ENCODE data around the gene ASCL2.
"Not testable (repeated sequence)": the region's sequence is repeated elsewhere in the genome, so short reads cannot be mapped to it uniquely, and the experiment has no call there.

ASCL2 gene

DNA sequence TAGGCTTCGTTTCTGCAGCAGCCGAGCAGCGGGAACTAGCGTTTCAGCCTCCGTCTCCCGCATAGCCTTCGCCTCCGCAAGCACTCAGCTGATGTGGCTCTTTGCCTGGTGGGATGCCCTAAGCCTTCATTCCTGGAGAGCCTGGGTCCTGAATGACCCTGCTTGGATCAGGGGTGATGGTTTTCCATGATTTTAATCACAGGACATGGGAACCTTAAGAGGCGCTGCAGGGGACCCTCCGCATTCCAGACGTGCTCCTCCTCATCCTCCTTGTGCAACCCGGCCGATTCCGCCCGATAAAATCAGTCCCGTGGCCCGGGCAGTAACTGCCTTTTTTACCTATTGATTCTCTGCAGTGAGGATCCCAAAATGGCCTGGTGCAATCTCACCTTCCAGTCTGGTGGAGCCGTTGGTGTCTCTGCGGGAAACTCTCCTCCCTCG is 23.2 kb upstream of the ASCL2 start:
- H3K4me3 ChIP-seq (ENCODE audit: control insufficient read depth, low read depth, low read length), result no peak overlapping the region
- DNase-seq (ENCODE audit: low read depth), result no peak
- TF ChIP-seq, protein P1, sequence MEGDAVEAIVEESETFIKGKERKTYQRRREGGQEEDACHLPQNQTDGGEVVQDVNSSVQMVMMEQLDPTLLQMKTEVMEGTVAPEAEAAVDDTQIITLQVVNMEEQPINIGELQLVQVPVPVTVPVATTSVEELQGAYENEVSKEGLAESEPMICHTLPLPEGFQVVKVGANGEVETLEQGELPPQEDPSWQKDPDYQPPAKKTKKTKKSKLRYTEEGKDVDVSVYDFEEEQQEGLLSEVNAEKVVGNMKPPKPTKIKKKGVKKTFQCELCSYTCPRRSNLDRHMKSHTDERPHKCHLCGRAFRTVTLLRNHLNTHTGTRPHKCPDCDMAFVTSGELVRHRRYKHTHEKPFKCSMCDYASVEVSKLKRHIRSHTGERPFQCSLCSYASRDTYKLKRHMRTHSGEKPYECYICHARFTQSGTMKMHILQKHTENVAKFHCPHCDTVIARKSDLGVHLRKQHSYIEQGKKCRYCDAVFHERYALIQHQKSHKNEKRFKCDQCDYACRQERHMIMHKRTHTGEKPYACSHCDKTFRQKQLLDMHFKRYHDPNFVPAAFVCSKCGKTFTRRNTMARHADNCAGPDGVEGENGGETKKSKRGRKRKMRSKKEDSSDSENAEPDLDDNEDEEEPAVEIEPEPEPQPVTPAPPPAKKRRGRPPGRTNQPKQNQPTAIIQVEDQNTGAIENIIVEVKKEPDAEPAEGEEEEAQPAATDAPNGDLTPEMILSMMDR (conservative IDR thresholded peaks at IDR 0.05; ENCODE audit: control insufficient read depth, insufficient read depth, low read depth, low read length), result no peak

DNA sequence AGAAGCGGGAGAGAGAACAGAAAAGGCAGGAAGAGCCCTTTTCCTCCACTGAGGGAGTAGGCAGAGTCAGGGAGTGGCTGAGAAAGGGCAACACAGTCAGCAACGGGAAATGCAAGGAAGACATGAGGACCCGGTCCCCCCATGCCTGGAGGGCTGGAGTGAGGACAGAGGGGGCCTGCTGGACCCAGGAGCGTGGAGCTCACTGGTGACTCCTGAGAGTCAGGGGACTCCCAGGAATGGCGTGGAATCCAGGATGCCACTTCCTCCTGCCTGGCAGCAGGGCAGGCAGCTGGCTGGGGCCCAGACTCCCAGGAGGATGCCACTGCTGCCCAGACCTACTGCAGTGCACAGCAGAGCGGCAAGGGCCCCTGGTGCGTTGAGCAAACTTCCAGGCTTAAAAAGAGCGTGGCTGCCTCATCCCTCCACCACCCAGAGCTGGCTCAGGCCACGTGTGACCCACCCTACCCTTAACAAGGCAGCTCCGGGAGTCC is 20.0 kb upstream of the ASCL2 start:
- TF ChIP-seq, protein P1 (conservative IDR thresholded peaks at IDR 0.05; ENCODE audit: control insufficient read depth, insufficient read depth, low read depth, low read length), result no peak
- DNase-seq (ENCODE audit: low read depth), result no peak
- H3K4me3 ChIP-seq (ENCODE audit: control insufficient read depth, low read depth, low read length), result no peak overlapping the region

DNA sequence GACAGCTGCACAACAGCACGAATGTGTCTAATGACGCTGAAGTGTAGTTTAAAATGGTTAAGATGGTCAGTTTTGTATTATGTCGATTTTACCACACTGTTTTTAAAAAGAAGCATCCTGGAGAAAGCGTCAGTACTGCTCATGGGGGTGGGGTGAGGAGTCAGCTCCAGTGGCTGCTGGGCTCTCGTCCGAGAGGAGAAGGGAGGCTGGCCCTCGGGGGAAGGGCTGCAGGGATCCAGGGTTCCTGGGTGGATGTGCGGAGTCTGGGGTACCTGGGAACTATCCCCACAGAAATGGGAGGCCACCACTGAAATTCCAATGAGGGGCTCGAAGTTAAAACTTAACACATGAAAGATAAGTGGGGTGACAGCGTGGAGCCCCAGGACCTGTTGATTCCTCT is 19.5 kb upstream of the ASCL2 start:
- TF ChIP-seq, protein P1 (conservative IDR thresholded peaks at IDR 0.05; ENCODE audit: control insufficient read depth, insufficient read depth, low read depth, low read length), result no peak
- H3K4me3 ChIP-seq (ENCODE audit: control insufficient read depth, low read depth, low read length), result no peak overlapping the region
- no peak for DNase-seq (ENCODE audit: low read depth)

DNA sequence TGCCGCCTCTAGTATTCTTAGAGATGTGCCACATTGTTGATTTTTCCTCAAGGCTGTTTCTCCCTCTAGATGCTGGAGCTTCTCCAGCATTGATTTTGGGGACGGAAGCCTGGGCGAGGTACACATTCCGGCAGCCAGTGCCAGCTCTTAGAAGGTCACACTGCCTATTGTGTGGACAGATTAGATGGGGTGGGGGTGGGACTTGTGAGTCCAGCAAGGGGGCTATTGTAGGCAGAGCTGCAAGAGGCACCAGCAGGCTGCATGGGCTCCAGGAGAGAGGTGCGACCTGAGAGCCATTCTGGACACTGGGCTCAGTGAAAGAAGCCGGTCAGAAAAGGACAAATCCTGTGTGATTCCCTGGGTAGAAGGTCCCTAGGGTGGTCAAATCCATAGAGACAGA is 19.0 kb upstream of the ASCL2 start:
- DNase-seq (ENCODE audit: low read depth), result no peak
- no peak overlapping the region for H3K4me3 ChIP-seq (ENCODE audit: control insufficient read depth, low read depth, low read length)
- TF ChIP-seq, protein P1 (conservative IDR thresholded peaks at IDR 0.05; ENCODE audit: control insufficient read depth, insufficient read depth, low read depth, low read length), result no peak

DNA sequence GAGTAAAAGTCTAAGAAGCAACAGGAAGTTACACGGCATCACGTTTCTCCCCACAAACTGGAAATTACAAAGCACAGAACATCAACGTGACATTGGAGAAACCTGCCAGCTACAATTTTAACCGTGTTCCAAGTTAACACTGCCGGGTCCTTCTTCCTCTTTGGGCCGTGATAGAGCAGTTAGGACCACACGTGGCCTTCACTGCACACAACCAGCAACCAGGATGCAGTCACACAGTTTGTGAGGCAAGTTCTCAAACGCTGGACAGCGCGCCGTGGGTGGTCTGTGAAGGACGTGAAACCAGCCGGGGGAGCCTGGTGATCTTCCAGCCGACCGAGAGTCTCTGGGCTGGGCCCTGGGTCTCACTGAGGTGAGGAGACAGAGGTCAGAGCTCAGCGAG is 16.7 kb upstream of the ASCL2 start:
- H3K4me3 ChIP-seq (ENCODE audit: control insufficient read depth, low read depth, low read length), result no peak overlapping the region
- DNase-seq (ENCODE audit: low read depth), result no peak
- TF ChIP-seq, protein P1 (conservative IDR thresholded peaks at IDR 0.05; ENCODE audit: control insufficient read depth, insufficient read depth, low read depth, low read length), result no peak

DNA sequence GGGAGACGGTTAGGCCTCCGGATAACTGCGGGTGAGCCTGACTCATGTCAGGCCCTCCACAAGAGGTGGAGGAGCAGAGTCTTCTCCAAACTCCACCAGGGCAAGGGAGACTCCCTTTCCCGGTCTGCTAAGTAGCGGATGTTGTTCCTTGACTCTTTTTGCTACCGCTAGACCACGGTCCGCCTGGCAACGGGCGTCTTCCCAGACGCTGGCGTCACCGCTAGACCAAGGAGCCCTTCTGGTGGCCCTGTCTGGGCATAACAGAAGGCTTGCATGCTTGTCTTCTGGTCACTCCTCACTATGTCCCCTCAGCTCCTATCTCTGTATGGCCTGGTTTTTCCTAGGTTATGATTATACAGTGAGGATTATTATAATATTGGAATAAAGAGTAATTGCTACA is 16.0 kb upstream of the ASCL2 start:
- not testable (repeated sequence) for H3K4me3 ChIP-seq (ENCODE audit: control insufficient read depth, low read depth, low read length); DNase-seq (ENCODE audit: low read depth)

DNA sequence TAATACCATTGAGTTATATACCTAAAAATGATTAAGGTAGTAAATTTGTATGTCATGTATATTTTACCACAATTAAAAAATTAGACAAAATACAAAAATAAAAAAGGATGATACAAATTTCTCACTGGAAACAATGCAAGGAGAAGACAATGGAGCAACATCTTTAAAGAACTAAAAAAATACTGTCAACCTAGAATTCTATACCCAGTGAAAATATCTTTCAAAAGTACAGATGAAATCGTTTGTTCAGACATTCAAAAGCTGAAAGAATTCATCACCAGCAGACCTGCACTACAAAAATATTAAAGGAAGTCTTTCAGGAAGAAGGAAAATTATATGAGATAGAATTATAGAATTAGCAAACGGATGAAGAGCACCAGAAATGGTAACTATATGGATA is 9.8 kb upstream of the ASCL2 start:
- no peak overlapping the region for H3K4me3 ChIP-seq (ENCODE audit: control insufficient read depth, low read depth, low read length)
- no peak for DNase-seq (ENCODE audit: low read depth)
- TF ChIP-seq, protein P1 (conservative IDR thresholded peaks at IDR 0.05; ENCODE audit: control insufficient read depth, insufficient read depth, low read depth, low read length), result no peak

Measured in fibroblast of mammary gland (primary cell).